Epithelial cell of proximal tubule (primary cell): Measurements from ENCODE around the gene DNPEP. TPM values are rescaled to one million over a fixed set of nuclear protein-coding genes. Genes with fewer than 3 reads are reported as not detected.

ENCODE experiments used
- DNase-seq: peaks from one replicate; pipeline ENCODE4 v3.0.0-alpha.2; 2011; ENCODE audit warnings: low read depth
- H3K4me3 ChIP-seq: 2 replicates; pipeline ENCODE4 v1.5.1; 2011; ENCODE audit warnings: low read depth, mild to moderate bottlenecking, low read length
- CTCF ChIP-seq: conservative IDR thresholded peaks from 2 replicates; pipeline ENCODE4 v1.5.1; 2012; ENCODE audit warnings: low read depth, mild to moderate bottlenecking, low read length
- total RNA-seq: library from RNA; depleted of rRNA; stranded (reverse); fragments of >200 nt; gene quantifications from 2 replicates; pipeline ENCODE4 v1.2.3, GENCODE V29; 2015

DNPEP gene
- total RNA-seq, 1 donor from 2014 or later = 40.0 TPM

GRCh38 chr2:219350710-219351221, 36.9 kb downstream of the DNPEP start:
- no peak overlapping the region for H3K4me3 ChIP-seq
- no peak for TF ChIP-seq CTCF
- no peak for DNase-seq

- no peak for TF ChIP-seq CTCF
- no peak for DNase-seq
Observed at GRCh38 chr2:219350215-219350614, 37.5 kb downstream of the DNPEP start.

GRCh38 chr2:219344751-219345430, 42.8 kb downstream of the DNPEP start:
- H3K4me3 ChIP-seq = no peak overlapping the region
- DNase-seq = no peak
- TF ChIP-seq CTCF = no peak

More at GRCh38 chr2:219350215-219350614, 37.5 kb downstream of the DNPEP start:
- H3K4me3 ChIP-seq = no peak overlapping the region

GRCh38 chr2:219335373-219335786, 52.3 kb downstream of the DNPEP start:
- no peak overlapping the region for H3K4me3 ChIP-seq
- TF ChIP-seq CTCF = no peak
- peak; percentile 25 for DNase-seq

GRCh38 chr2:219334076-219334475, 53.6 kb downstream of the DNPEP start:
- no peak for TF ChIP-seq CTCF
- no peak overlapping the region for H3K4me3 ChIP-seq
- no peak for DNase-seq

GRCh38 chr2:219332542-219332941, 55.2 kb downstream of the DNPEP start, which contains the start of gene RESP18:
Gene RESP18 (minus strand): TSS chr2:219332744.
- DNase-seq = no peak
- H3K4me3 ChIP-seq = no peak within 1 kb of the TSS
- no peak for TF ChIP-seq CTCF
